Measurements from ENCODE around the gene SIRPA.

The SIRPA gene

DNA sequence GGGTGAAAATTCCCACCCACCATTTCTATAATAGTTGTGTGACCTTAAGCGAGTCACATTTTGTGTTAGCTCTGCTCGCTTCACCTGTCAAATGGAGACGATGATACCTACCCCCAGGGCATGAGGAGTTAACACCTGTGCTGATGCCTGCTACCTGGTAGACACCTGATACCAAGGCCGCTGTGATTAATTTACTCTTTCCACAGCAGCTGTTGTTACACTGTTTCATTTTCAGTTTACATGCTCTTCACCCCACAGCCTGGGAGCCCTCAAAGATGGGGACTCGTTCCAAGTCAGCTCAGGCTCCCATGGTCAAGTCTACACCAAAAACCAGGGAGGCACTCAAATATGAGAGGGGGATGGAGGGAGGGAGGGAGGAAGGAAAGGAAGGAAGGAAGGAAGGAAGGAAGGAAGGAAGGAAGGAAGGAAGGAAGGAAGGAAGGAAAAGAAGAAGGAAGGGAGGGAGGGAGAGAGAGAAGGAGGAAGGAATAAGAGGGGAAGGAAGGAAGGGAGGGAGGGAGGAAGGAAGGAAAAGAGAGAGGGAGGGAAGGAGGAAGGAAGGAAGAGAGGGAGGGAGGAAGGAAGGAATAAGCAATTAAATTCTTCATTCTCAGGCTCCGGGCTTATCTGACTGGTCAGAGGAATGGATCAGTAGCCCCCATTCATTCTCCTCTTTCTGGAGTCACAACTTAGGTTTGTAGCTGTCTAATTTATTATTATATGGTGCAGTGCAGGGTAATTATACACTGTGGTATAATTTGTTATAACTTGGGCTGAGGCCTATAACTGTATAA, 57.7 kb downstream of the SIRPA start:
- DNase-seq, result no peak

DNA sequence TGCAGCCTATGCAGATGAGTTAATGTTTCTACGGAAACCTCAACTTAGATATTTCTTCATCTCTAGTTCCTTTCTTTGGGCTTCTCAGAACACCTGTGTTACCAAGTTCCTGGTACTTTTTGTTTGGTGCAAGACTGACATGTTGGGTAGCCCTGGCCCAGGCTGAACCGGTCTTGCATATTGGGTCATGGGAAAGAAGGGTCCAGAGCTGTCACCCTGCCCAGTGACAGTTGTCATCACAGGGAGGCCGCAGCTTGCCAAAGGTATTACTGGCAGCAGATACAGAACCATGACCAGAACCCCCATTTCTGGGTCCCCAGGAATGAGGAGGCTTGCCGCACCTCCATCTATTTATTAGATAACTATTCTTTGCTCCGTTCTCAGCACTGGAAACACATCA, 58.4 kb downstream of the SIRPA start:
- DNase-seq, result no peak

DNA sequence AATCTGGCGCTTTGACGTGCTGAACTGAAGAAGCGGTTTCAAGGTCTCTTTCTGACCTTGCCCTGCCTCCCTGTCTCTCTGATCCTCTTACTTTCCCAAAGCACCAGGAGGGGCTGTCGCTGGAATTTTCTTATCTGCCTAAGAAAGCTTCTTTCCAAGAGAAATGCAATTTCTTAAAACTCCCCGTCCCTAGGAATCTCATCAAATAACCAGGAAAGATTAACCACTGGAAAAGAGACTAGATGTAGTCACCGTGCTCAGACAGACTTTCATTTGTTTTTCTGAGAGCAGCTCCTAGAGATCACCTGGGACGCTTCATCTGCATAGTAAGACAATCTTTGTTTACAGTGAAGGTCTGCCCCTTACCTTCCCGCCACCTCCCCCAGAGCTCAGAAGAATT, 60.0 kb downstream of the SIRPA start:
- DNase-seq, result no peak

DNA sequence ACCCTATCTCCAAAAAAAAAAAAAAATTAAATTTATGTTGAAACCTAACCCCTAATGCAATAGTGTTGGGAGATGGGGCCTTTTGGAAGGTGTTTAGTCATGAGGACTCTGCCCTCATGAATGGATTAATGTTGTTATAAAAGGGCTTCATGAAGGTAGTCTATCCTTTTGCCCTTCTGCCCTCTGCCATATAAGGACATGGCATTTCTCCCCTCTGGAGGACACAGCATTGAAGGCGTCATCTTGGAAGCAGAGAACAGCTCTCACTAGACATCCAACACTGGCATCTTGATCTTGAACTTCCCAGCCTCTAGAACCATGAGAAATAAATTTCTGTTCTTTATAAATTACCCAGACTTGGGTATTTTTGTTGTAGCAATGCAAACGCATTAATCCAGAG, 63.2 kb downstream of the SIRPA start:
- DNase-seq, result no peak

DNA sequence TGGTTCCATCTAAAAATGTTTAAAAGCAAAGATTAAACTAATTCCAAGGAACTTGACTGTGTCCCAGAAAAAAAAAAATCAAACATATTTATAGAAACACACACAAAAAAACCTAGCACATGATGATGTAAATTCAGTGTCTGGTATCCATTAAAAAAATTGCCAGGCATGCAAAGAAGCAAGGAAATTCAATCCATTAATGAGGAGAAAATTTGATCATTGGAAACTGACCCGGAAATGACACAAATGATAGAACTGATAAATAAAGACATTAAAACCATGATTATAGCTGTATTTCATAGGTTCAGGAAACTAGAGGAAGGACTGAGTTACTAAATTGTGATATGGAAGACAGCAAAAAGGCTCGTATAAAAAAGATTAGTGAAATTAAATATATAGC, 63.9 kb downstream of the SIRPA start:
- no peak for DNase-seq

DNA sequence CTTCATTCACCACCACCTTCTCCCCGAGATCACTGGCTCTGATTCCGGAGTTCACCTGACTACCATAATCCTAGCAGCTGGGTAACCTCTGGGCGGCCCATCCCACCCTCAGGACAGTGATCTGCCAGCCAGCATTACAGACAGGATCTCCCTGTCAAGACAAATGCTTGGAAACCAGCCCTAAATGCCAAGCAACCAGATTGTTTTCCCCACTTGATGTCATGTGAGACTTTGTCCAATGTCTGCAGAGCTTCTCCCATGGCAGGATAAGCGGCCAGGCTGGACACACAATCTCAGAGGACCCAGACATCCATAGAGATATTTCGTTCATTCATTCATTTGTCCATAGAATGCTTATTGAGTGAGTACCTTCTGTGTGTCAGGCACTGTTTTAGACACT, 66.2 kb downstream of the SIRPA start:
- no peak for DNase-seq

DNA sequence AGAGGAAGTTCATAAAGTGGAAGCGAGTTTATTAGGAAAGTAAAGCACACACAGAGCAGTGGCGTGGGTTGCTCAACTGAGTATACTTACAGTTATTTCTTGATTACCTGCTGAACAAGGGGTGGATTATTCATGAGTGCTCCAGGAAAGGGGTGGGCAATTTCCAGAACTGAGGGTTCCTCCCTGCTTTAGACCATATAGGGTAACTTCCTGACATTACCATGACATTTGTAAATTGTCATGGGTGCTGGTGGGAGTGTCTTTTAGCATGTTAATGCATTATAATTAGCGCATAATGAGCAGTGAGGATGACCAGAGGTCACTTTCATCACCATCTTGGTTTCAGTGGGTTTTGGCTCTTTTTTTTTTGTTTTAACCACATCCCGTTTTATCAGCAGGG, 68.9 kb downstream of the SIRPA start:
- no peak for DNase-seq

DNA sequence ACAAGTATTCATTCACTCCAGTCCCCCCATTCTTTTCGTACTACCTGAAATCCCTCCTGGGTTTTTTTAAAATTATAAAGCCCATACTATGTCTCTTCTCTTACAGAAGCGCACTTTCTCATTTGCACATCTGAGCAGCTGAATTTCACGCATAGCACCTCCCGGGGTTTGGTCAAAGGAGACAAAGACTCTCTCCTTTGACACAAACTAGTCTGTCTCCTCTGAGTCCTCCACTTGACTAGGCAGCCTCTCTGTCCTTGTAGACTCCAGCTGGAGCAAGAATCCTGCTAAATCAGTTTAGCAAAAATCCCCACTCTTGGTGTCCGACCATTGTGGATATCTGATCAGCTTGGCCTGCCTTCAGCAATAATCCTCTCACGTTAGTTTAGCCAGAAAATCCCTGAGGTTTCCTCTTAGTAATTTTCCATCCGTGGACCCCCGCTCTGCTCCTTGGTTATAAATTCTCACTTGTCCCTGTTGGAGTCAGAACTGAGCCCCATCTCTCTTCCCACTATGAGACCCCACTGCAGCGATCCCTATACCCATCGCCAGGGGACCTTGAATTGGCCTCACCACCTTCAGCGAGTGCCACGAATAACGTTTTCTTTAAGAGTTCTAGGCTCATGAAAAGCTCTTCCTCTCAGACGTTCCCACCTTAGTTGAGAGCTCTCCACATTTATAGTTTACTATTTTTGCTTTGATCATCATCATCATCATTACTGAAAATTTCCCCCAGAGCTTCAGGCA, 69.6 kb downstream of the SIRPA start:
- no peak for DNase-seq

DNA sequence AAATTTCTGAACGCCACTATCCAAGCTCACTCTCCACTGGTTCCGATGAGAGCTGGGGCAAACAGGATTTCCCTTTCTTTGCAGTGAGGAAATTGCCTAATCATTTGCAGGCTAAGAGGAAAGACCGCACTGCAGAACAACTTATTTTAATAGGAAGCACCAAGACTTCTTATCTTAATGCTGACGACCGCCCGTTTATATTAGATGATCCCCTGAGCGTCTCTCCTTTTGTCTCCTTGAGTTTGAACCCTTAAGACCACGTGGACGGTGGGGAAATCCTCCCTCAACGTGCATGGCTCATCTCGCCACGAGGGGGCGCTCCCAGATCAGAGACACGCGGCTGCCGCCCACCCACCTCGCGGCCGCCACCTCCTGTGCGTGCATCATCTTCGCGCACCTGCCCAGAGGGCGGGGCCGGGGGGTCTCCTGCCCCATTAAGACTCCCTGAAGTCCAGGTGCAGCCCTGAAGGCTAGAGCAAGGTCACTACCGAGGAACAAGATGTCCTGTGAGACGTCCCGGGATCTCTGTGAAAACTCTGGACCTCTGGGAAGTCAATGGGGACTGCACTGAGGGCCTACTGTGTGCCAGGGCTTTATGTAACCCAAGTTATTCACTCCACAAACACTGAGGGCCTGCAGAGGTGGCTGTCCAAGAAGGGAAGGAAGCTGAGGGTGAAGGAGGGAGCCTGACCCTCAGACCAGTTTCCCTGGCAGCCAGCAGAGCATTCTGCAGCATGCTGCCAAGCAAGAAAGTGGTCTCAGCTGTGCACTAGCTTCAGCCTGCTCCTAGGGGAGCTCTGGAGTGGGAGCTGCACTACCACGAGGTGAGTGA, 70.5 kb downstream of the SIRPA start:
- DNase-seq, result peak; percentile 63

DNA sequence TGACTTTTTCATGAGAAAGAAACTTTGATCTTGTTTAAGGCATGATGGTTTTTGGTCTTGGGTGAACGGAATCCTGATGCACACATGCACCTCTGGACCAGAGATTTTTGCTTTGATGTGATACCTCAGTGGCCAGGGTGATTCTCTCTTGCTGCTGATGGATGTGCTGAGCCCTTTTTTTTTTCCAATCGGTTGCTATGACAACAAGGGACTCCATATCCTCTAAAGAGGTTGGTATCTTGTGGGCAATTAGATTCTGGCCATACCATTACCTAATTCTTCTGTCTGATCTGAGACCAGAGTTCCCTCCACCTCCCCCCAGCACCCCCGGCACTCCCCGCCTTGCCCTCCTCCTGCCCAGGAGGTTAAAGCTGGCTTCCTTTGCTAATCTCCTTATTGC, 73.8 kb downstream of the SIRPA start:
- DNase-seq, result no peak

DNA sequence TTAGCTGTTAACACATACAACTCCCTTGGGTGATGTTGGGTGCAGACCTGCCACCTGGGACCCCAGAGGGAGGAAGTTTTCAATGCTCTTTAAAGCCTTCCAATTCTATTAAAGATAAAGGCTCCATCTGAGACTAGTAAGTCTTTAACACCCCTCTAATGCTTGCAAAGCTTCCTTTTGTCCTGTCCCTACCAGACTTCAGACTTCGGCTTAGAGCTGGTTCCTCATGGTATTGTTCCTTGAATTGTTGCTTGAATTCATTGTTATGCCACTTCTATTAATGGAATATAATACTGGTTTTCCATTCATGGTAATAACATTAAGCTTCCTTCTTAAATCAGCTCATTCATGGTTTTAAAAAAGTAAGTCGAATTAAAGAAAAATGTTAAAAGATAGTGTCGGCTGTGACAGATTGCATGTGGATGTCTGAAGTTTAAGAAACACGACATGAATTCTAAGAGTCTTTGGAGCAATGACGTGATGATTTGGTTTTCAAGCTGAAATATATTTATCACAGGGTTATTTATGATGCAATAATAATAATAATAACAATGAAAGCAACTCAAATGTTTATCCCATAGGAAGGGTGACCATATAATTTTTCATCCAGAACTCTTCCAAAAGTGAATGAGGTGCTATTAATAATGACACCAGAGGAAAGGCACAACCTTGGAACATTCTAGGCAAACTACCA, 76.8 kb downstream of the SIRPA start:
- DNase-seq, result no peak

DNA sequence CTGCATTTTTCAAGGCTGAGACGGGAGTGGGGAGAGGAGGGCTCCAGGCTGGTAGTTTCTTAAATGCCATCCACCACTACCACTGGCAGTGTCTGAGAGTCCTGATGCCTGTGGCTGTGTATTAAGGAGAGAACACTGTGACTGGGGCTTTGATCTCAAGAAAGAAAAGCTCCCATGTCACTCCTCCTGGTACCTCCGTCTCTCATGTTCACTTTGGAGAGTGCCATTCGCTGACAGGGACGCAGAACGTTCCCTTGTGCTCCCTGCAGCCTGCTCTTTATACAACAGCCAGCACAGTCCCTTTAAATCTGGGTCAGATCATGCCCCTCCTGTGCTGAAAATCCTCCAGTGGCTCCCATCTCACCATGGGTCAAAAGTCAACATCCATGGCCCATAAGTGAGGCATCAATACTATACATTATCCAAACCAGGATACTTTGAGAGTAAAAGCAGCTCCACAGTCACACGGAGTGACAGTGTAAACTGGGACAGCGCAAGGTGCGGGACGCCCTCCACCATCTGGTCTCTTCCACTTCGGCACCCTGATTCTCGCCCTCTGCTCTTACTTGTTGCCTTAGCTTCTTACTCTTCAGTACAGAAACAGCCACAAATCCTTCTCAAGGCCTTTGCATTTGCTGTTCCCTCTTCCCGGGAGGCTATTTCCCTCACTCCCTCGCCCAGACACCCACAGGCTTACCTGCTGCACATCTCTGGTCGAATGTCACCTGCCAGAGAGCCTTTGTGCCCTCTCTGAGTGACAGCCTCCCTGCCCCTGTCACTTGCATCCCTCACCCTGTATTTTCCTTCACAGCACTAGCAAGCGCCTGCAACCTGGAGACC, 78.6 kb downstream of the SIRPA start:
- no peak for DNase-seq

DNA sequence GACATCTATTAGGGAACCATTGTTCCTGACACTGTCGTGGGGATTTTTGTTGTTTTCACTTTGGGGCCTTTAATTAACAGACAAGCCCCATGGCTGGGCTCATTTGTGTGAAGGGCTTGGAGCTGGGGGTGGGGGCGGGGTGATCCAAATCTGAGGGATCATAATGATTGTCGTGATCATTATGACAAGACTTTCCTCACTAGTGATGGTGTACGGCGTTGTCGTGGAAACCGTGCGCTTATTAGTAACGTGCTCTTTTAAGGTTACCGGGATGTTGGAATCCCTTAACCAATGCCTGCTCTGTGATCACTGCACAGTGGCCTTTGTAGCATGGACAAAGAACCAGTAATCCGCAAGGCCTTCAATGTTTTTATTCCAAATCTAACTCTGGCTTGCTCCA, 80.1 kb downstream of the SIRPA start:
- no peak for DNase-seq

DNA sequence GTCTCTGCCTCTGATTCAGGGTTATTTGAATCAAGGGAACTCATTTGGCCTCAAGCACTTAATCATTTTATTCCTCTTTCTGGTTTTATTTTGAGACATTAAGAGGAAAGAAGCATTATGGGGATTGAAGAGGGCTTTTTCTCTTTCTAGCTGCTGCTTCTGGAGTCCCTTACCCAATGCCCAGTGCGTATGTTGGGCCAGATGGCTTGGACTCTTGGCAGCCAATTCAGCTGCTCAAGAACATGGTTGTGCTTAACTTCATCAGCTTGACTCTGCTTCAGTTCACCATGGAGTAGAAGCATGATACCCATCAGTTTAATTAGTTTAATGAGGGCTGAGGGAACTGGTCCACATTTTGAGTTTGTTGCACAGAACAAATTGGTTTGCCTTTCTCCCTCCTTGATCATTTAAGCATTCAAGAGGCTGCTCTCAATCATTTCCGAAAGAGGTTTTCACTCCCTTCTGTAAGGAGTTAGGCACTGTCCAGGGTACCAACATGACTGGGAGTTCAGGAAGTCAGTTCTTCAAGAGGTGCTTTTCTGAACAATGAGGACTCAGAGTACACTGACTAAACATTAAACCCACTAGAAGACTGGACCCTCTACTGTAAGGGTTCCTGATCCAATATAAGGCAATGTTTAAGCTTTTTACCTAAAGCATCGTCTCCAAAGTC, 84.0 kb downstream of the SIRPA start:
- DNase-seq, result no peak

DNA sequence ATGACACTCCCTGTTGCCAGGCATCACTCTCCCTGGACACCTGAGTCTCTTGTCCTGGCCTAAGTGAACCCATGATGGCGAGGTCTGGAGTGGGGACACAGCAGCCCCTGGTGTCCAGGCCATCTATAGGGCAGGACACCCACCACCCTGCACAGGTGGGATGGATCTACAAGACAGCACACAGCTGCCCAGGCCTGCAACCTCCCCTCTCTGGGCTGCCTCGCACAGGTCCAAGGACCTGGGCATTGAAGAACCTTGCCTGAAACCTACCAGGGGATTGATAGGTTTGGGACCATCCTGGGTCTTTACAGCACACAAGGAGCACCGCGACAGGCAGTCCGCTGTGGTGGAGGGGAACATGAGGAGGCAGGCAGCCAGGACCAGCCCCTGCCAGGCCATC, 87.5 kb downstream of the SIRPA start:
- DNase-seq, result no peak

DNA sequence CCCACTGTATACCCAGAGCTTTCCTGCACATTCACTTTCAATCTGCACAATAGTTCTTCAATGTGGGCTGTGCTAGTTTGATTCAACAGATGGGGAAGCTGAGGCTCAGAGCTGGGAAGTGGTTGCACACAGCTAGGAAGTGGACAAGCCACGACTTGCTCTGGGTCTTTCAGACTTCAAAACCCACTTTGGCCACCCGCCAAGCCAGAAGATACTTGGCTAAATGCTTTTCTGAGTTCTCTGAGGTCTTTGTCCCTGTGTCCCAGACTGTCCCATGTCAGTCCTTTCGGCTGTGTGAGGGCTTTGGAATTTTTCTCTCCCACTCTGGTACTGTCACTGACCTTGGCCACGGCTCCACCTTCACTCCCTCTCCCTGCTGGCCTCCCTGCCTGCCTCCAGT, 88.1 kb downstream of the SIRPA start:
- no peak for DNase-seq

DNA sequence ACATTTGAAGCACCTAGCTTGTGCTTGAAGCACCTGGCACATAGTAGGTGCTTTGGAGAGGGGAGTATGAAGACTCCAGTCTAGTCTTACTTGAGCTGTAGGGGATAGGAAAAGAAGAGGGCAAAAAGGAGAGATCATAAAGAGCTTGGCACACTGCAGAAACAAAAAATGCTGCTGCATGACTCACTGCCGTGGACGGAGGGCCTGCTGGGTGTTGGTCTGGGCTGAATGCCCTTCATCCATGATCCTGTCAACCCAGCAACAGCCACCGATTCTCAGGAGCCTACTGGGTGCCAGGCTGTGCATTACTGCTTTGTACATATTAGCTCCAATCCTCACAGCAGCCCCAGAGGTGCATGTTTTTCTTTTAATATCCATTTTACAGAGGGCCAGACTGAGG, 92.6 kb downstream of the SIRPA start:
- no peak for DNase-seq

Data from activated CD4-positive, alpha-beta T cell treated with anti-CD3 and anti-CD28 coated beads for 1 hour (primary cell).